ENCODE measurements around the gene NPPC. TPM values are rescaled to one million over a fixed set of nuclear protein-coding genes. Genes with fewer than 3 reads are reported as not detected.
A peak's percentile ranks its signal among the peaks of the same experiment; 100 is the strongest.

NPPC gene
- total RNA-seq, 1 experiment from 2014 or later = 0.12 TPM

- no peak for DNase-seq (ENCODE audit: low spot score)
Observed at GRCh38 chr2:231935207-231935524, 9.0 kb upstream of the NPPC start.

- DNase-seq (ENCODE audit: low spot score) = no peak
Observed at GRCh38 chr2:231934441-231935206, 8.4 kb upstream of the NPPC start.

- DNase-seq (ENCODE audit: low spot score) = no peak
Observed at GRCh38 chr2:231933916-231934401, 7.8 kb upstream of the NPPC start.

GRCh38 chr2:231932985-231933915 lies 7.1 kb upstream of the NPPC start:
- DNase-seq (ENCODE audit: low spot score) = no peak

GRCh38 chr2:231932711-231932970 lies 6.4 kb upstream of the NPPC start:
- DNase-seq (ENCODE audit: low spot score) = no peak

- no peak for DNase-seq (ENCODE audit: low spot score)
Observed at GRCh38 chr2:231931481-231931915, 5.3 kb upstream of the NPPC start.

GRCh38 chr2:231930593-231931281 lies 4.5 kb upstream of the NPPC start:
- DNase-seq (ENCODE audit: low spot score) = no peak

- DNase-seq (ENCODE audit: low spot score) = no peak
Observed at GRCh38 chr2:231929961-231930592, 3.9 kb upstream of the NPPC start.

- DNase-seq (ENCODE audit: low spot score) = no peak
Observed at GRCh38 chr2:231928901-231929725, 2.9 kb upstream of the NPPC start.

DNA sequence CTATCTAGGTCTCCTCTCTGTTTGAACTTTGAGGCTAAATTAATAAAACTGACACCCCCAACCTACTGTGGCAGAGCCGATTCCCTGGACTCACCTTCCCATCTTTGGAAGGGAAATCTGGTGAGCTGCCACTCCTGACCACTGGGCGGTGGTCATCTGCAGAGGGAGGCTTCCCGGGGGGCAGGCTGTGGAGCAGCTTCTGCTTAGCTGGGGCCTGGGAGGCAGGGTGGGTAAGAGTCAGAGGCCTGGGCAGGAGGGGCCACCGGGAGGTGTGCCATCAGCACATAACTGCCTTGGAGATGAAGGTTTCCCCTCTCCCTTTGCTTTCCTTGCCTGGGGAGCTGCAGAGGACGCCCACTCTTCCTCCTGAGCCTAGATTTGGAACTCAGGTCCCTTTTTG lies 2.3 kb upstream of the NPPC start:
- DNase-seq (ENCODE audit: low spot score) = no peak

GRCh38 chr2:231927566-231927890 lies 1.3 kb upstream of the NPPC start:
- DNase-seq (ENCODE audit: low spot score) = no peak

DNA sequence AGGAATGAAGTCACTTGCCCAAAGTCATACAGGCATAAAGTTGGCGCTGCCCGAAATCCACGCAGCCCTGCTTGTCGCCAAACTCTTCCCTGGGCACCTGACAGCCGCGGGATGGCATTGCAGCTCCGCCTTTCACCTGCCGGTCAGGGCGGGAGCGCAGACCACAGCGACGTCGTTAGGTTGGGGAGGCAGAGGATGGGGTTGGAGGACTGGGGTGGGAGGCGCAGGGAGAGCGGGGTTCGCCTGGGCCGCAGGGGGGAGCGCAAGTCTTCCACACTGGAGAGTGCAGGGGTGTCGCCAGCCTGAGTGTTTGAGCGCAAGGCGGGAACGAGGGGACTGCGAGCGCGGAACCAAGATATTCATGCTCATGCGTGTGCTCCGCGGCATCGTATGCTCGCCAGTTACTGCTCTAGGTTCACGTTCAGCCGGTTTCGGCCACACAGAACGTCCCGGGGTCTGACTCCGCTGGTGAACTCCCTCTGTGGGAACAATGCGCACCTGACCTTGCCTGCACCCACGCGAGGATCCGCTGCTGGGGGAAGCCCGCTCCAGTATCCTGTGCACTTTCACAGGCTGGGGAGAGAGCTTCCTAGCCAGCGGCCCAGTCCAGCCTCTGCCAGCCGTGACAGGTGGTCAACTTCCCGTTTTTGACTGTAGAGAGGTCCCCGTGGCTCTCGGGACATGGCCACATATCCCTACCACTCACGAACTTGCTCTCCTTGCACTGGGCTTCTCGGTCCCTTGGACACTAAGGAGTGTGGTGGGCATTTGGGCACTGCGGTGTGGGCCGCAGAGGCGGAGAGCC lies 767 bp upstream of the NPPC start:
- no peak for DNase-seq (ENCODE audit: low spot score)

DNA sequence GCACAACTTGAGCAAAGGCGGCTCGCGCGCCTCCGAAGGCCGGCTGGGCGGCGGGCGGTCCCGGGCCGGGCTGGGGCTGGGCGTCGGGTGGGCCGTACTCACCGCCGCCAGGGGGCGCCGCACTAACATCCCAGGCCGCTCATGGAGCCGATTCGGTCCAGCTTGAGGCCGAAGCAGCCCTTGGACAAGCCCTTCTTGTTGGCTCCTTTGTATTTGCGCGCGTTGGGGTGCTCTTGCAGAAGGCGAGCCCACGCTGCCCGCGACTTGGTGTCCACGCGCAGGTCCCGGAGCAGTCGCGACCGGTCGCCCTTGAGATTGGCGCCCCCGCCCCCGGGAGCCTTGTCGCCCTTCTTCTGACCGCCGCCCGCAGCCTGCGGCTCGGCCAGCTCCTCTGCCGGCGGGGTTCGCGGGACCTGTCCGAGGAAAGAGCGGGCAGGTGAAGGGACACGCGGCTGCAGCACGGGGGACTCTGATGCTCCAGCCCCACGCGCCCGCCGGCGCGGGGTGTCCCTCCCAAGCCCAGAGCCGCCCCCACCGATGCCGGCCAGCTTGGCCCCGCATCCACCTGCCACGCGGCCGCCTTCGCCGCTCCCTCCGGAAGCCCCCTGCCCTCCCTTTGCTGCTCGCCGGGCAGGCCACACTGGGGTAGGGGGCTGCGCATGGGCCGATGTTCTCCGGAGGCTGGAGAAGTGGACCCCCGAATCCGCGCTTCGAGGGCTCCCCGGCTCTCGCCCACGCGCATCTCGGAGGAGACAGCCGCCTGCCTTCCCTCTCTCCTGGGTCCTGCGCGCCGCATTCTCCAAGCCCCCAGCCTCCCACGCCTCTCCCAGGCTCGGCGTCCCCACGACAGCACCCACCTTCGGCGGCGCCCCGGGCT lies 655 bp downstream of the NPPC start:
- peak; percentile 80 for DNase-seq (ENCODE audit: low spot score)

- DNase-seq (ENCODE audit: low spot score) = no peak
Observed at GRCh38 chr2:231924889-231925275, 1.3 kb downstream of the NPPC start.

GRCh38 chr2:231923951-231924888 lies 2.0 kb downstream of the NPPC start:
- no peak for DNase-seq (ENCODE audit: low spot score)

DNA sequence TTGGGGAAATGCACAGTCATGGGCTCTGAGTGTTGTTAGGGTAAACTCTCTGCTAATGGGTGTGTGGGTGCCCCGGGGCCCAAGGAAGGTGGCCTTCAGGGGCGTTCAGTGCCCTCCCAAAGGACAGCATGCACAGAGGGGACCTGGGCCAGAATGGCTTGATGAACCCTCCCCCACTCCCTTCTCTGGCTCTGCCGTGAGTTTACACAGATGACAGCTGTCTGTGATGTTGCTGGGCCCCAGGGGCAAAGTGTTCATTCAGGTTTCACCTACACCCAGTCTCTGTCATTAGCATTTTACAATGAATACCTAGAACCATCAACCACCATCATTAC lies 3.2 kb downstream of the NPPC start:
- DNase-seq (ENCODE audit: low spot score) = no peak

- no peak for DNase-seq (ENCODE audit: low spot score)
Observed at GRCh38 chr2:231922311-231923009, 3.7 kb downstream of the NPPC start.

- DNase-seq (ENCODE audit: low spot score) = no peak
Observed at GRCh38 chr2:231920795-231921194, 5.4 kb downstream of the NPPC start.

All from A172 (cell line).